ENCODE measurements around the gene REC114.

GRCh38 chr15:73564255-73564654 is 121.3 kb downstream of the REC114 start:
- TF ChIP-seq EZH2 (IDR thresholded peaks at IDR 0.05; ENCODE audit: borderline replicate concordance, insufficient read depth, low read depth, low read length, poor library complexity, severe bottlenecking), result no peak
- TF ChIP-seq CTCF (IDR thresholded peaks at IDR 0.05), result no peak
